ENCODE results near the gene PLEKHB1. TPM values are rescaled to one million over a fixed set of nuclear protein-coding genes. Genes with fewer than 3 reads are reported as not detected.

Gene PLEKHB1
- total RNA-seq, 3 donors from 2014 or later (not counting 1 experiment from before 2014, with no cell fraction given), result 2.9 to 4.3 (median 3.9) TPM

DNA sequence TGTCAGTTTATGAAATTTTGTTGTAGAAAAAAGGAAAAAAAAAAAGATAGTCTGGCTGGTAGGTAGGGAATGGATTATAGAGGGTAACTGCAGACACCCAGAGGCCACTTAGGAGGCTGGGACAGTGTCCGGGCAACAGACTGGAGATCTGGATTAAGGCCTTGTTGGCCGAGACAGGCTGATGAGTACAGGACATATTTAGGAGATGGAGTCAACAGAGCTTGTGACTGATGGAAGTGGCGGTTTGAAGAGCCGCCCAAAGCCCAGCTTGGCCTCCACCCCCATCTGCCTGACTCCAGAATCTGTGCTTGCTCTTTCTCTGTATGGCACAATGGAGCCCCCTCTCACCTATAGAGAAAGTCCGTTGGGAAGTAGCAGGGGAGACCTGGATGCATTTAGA lies 7.6 kb downstream of the PLEKHB1 start:
- no peaks in the 10 kb centered on the region for H3K9me3 Mint-ChIP-seq
- H3K27ac Mint-ChIP-seq, result no peak overlapping the region
- TF ChIP-seq, protein P1, sequence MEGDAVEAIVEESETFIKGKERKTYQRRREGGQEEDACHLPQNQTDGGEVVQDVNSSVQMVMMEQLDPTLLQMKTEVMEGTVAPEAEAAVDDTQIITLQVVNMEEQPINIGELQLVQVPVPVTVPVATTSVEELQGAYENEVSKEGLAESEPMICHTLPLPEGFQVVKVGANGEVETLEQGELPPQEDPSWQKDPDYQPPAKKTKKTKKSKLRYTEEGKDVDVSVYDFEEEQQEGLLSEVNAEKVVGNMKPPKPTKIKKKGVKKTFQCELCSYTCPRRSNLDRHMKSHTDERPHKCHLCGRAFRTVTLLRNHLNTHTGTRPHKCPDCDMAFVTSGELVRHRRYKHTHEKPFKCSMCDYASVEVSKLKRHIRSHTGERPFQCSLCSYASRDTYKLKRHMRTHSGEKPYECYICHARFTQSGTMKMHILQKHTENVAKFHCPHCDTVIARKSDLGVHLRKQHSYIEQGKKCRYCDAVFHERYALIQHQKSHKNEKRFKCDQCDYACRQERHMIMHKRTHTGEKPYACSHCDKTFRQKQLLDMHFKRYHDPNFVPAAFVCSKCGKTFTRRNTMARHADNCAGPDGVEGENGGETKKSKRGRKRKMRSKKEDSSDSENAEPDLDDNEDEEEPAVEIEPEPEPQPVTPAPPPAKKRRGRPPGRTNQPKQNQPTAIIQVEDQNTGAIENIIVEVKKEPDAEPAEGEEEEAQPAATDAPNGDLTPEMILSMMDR (IDR thresholded peaks at IDR 0.05), result no peak
- no peaks in the 10 kb centered on the region for H3K27me3 Mint-ChIP-seq (ENCODE audit: low read depth in 2 of 2)
- 97% methylated on average over 5 of the region's 5 CpGs for WGBS (ENCODE audit: insufficient coverage)
- H3K9me3 ChIP-seq (ENCODE audit: control insufficient read depth, insufficient read depth, low read length), result no peaks in the 10 kb centered on the region
- no peak overlapping the region for H3K27ac ChIP-seq (ENCODE audit: low read length)
- H3K4me3 Mint-ChIP-seq, result no peak overlapping the region
- no peaks in the 10 kb centered on the region for H3K27me3 ChIP-seq (ENCODE audit: control insufficient read depth, insufficient read depth, low read length)
- no peak for ATAC-seq
- no peaks in the 10 kb centered on the region for H3K36me3 ChIP-seq (ENCODE audit: control insufficient read depth, insufficient read depth, low read length)
- H3K4me1 ChIP-seq (ENCODE audit: control insufficient read depth, insufficient read depth, low read length), result no peaks in the 10 kb centered on the region
- H3K4me3 ChIP-seq (ENCODE audit: low read length), result no peak overlapping the region
- intact Hi-C loops (cut with micrococcal nuclease), result no loop called here
- no peaks in the 10 kb centered on the region for H3K36me3 Mint-ChIP-seq
- H3K4me1 Mint-ChIP-seq, result no peaks in the 10 kb centered on the region
- DNase-seq, result no peak

DNA sequence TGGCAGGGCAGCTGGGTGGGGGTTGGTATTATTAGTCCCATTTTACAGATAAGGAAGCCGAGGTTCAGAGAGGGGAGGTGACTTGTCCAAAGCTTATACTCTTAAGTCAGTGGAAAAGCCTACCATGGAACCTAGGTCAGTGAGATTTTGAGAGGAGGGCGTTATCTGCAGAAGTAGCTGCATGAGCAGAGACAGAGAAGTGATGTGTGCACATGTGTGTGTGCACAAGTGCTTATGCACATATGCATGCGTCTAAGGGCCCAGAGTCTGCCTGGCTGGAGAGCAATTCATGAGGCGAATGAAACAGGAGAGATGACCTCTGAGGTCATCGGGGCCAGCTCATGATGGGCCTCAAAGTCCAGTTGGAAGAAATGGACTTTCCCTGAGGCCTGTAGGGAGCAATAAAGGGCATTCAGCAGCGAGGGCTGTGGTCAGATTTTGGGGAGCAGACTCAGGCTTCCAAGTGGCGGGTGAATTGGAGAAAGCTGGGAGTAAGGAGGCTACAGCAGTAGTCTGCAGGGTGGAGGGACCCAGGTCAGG lies 8.2 kb downstream of the PLEKHB1 start:
- Mint-ChIP-seq H3K4me1 (no peaks in the 10 kb centered on the region), H3K9me3 (no peaks in the 10 kb centered on the region), H3K36me3 (no peaks in the 10 kb centered on the region), H3K27me3 (ENCODE audit: low read depth in 2 of 2) (no peaks in the 10 kb centered on the region), H3K4me3 (no peak overlapping the region), H3K27ac (no peak overlapping the region)
- Histone ChIP-seq H3K27ac (ENCODE audit: low read length) (no peak overlapping the region), H3K27me3 (ENCODE audit: control insufficient read depth, insufficient read depth, low read length) (no peaks in the 10 kb centered on the region), H3K36me3 (ENCODE audit: control insufficient read depth, insufficient read depth, low read length) (no peaks in the 10 kb centered on the region), H3K4me3 (ENCODE audit: low read length) (no peak overlapping the region), H3K9me3 (ENCODE audit: control insufficient read depth, insufficient read depth, low read length) (no peaks in the 10 kb centered on the region), H3K4me1 (ENCODE audit: control insufficient read depth, insufficient read depth, low read length) (no peaks in the 10 kb centered on the region)
- TF ChIP-seq, protein P1 (IDR thresholded peaks at IDR 0.05), result no peak
- intact Hi-C loops (cut with micrococcal nuclease), result no loop called here
- 89% methylated on average over 7 of the region's 7 CpGs for WGBS (ENCODE audit: insufficient coverage)
- DNase-seq (no peak), ATAC-seq (no peak)

DNA sequence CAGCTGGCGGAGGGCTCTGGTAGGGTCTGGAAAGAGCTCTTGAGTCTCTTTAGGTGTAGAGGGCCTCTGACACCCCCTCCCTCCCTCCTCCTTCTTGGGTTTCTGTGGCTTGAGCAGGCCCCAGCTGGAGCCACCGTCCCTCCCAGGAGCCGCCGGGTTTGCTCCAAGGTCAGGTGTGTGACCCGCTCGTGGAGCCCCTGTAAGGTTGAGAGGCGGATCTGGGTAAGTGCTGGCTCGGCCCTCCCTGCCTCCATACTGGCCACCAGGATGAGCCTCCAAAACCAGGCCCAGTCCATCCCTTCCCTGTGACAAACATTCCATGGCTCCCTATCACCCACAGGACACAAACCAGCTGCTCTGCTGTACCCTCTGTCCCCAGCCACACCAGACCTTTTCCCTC lies 9.3 kb downstream of the PLEKHB1 start:
- Mint-ChIP-seq H3K4me3 (no peak overlapping the region), H3K27me3 (ENCODE audit: low read depth in 2 of 2) (no peaks in the 10 kb centered on the region), H3K27ac (no peak overlapping the region), H3K9me3 (no peaks in the 10 kb centered on the region), H3K4me1 (no peaks in the 10 kb centered on the region), H3K36me3 (no peaks in the 10 kb centered on the region)
- H3K27me3 ChIP-seq (ENCODE audit: control insufficient read depth, insufficient read depth, low read length), result peaks cover 4% of the 10 kb centered on the region
- no peaks in the 10 kb centered on the region for H3K36me3 ChIP-seq (ENCODE audit: control insufficient read depth, insufficient read depth, low read length)
- no peak for DNase-seq
- no peak for ATAC-seq
- no peaks in the 10 kb centered on the region for H3K9me3 ChIP-seq (ENCODE audit: control insufficient read depth, insufficient read depth, low read length)
- intact Hi-C loops (cut with micrococcal nuclease), result no loop called here
- WGBS (ENCODE audit: insufficient coverage), result 93% methylated on average over 7 of the region's 8 CpGs
- H3K4me3 ChIP-seq (ENCODE audit: low read length), result no peak overlapping the region
- TF ChIP-seq, protein P1 (IDR thresholded peaks at IDR 0.05), result no peak
- no peak overlapping the region for H3K27ac ChIP-seq (ENCODE audit: low read length)
- H3K4me1 ChIP-seq (ENCODE audit: control insufficient read depth, insufficient read depth, low read length), result peaks cover 5% of the 10 kb centered on the region

DNA sequence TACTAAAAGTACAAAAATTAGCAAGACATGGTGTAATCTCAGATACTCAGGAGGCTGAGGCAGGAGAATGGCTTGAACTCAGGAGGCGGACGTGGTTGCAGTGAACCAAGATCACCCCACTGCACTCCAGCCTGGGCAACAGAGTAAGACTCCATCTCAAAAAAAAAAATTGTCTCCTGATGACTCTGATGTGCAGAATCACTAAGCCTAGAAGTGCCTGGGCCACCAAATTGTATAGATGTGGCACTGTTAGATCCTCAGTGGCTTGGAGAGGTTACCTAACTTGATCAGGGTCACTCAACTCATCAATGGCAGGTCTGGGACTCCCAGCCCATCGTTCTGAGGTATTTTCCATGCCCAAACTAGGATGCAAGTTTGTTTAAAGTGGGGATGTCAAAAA lies 10.6 kb downstream of the PLEKHB1 start:
- TF ChIP-seq, protein P1 (IDR thresholded peaks at IDR 0.05), result no peak
- ATAC-seq (no peak), DNase-seq (no peak)
- H3K4me3 ChIP-seq (ENCODE audit: low read length), result no peak overlapping the region
- H3K36me3 ChIP-seq (ENCODE audit: control insufficient read depth, insufficient read depth, low read length), result no peaks in the 10 kb centered on the region
- intact Hi-C loops (cut with micrococcal nuclease), result no loop called here
- peaks cover 0 to 7% of the 10 kb centered on the region in 2 donors for H3K4me1 Mint-ChIP-seq
- no peaks in the 10 kb centered on the region for H3K27me3 Mint-ChIP-seq (ENCODE audit: low read depth in 2 of 2)
- 73% methylated on average over 2 of the region's 3 CpGs for WGBS (ENCODE audit: insufficient coverage)
- no peak overlapping the region for H3K27ac Mint-ChIP-seq
- H3K36me3 Mint-ChIP-seq, result no peaks in the 10 kb centered on the region
- no peak overlapping the region for H3K4me3 Mint-ChIP-seq
- H3K27me3 ChIP-seq (ENCODE audit: control insufficient read depth, insufficient read depth, low read length), result peaks cover 7% of the 10 kb centered on the region
- H3K4me1 ChIP-seq (ENCODE audit: control insufficient read depth, insufficient read depth, low read length), result peaks cover 12% of the 10 kb centered on the region
- H3K9me3 Mint-ChIP-seq, result no peaks in the 10 kb centered on the region
- no peak overlapping the region for H3K27ac ChIP-seq (ENCODE audit: low read length)
- no peaks in the 10 kb centered on the region for H3K9me3 ChIP-seq (ENCODE audit: control insufficient read depth, insufficient read depth, low read length)

Measured in natural killer cell (primary cell).